ENCODE results near the gene GJD4. TPM values are rescaled to one million over a fixed set of nuclear protein-coding genes. Genes with fewer than 3 reads are reported as not detected.

The GJD4 gene
- polyA plus RNA-seq, 1 donor = 0.13 TPM

GRCh38 chr10:35579116-35579515, 26.0 kb upstream of the GJD4 start:
- DNase-seq = no peak

DNA sequence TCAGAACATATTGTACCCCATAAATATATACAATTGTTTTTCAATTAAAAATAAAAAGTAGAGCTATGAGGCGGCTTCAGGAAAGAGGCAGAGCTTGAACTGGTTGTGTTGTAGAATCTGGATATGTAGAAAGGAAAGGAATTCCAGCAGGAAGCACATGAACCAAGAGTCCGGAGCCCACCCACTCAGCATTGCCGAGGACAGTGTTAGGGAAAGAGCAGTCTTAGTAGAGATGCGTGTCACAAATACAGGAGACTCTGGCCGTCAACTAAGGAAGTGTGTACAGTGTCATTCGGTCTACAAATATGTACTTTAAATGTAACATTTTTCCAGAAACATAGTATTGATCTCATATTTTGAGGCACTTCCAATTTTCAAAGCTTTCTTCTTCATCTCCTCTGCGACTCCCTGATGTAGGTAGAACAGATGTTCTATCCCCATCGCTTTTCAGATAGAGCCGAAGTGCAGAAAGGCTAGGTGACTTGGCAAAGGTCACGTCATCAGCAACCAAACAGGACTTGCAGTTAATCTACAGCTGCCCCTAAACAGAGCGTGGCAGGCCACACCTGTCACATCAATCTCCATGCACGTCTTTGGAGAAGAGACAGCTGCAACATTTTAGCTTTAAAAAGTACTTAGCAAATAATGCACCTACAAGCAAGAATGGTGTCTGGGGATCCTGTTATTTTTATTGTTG, 25.3 kb upstream of the GJD4 start:
- no peak for DNase-seq

GRCh38 chr10:35580423-35580770, 24.7 kb upstream of the GJD4 start:
- no peak for DNase-seq

- DNase-seq = no peak
Measured at GRCh38 chr10:35581655-35582054, 23.5 kb upstream of the GJD4 start.

DNA sequence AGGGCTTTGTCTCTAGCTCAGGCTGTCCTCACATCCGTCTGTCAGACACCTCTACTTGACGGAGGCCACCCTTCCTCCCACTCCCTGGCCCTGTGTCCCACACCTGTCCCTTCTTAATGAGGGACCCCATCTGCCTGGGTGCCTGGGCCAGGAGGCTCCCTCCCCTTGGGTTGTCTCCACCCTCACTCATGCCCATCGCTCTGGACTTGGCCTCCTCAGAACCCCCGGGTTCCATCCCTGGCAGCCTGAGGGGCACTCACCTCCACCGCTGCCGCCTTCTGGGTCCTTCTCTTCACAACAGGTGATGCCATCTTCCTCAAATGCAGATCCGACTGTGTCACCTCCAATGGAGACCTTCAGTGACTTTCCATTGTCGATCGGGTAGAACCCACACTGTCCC, 20.2 kb upstream of the GJD4 start:
- DNase-seq = no peak

DNA sequence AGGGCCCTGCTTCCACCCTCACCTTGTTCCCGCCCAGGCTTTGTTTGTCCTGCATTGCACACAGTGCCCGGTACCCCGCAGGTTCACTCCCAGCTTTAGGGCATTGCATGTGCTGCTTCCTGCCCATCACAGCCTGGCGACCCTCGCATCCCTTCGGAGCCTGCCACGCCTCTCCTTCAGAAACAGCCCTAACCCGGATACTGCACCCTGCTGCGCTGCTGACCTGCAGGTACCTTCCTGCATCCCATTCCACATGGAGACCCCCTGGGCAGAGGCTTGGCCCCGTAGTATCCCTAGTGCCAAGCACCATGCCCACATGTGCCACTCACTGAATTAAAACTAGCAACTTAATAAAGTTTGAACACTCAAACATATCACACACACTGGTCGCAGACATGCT, 19.8 kb upstream of the GJD4 start:
- no peak for DNase-seq

- DNase-seq = no peak
Measured at GRCh38 chr10:35585903-35586535, 19.1 kb upstream of the GJD4 start.

DNA sequence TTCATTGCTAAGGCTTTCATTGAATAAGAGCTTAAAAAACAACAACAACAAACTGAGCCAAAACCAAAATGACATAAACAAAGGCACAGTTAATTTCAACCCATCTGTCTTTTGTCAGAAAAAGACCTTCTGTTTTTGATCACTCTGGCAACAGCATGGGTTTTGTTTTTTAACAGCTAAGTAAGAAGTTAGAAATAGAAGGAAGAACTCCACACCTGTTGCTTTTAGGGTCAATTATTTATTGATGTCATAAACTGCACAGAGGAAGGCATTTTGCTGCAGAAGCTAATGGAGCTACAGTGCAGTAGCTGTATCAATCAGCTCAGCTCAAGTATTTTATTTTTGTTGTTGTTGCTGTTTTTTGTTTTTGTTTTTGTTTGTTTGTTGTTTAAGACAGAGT, 16.3 kb upstream of the GJD4 start:
- no peak for DNase-seq

DNA sequence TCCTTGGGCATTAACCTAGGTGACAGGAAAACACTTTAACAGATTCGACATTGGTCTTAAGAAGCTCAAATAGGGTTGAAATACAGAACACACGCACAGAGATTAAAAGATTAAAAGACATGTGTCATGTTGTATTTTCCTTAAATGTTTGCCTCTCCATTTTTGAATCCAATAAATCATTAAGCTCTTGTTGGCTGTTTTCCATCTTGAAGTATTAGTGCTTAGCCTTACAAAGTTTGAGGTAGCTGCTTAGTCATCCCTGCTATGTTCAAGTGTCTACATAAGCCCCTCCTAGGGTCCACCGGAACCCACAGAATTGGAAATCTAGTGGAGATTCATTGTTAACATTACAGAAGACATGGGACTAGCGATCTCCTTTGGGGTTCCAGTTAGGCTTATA, 12.7 kb upstream of the GJD4 start:
- DNase-seq = no peak

DNA sequence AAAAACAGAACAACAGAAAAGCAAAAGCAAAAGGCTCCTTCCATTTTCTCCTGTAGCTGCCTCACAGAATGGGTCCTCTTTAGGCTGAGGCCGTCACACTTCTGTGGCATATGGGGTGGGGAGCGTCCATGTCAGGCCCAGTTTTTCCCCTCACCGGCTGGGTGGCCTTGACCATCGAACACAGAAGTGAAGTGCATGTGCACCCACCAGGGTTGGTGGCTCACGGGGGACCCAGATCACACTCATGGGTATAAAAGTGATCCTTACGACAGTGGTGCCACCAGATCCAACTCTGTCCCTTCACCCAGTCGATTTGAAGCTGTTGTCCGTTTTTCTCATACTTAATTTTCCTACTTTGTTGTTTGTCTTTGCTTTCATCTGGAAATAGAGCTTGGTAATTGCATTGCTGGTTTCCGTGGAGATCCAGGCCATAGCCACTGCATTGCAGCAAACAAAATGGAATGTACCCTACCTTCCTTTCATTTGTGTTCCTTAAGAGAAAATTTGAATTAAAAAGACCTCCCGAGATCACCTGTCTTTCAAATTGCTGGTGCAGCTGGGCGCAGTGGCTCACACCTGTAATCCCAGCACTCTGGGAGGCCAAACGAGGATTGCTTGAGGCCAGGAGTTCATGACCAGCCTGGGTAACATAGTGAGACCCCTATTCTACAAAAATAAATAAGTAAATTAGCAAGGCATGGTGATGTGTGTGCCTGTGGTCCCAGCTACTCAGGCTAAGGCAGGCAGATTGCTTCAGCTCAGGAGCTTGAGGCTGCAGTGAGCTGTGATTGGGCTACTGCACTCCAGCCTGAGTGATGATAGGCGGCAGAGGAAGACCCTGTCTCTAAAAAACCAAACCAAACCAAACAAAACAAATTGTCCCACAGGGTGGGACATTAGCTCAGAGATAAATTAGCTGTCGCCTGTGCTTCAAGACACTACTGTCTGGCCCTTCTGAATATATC, 10.7 kb upstream of the GJD4 start:
- no peak for DNase-seq

- no peak for DNase-seq
Measured at GRCh38 chr10:35595106-35595505, 10.0 kb upstream of the GJD4 start.

GRCh38 chr10:35598379-35598778, 6.8 kb upstream of the GJD4 start:
- DNase-seq = no peak

DNA sequence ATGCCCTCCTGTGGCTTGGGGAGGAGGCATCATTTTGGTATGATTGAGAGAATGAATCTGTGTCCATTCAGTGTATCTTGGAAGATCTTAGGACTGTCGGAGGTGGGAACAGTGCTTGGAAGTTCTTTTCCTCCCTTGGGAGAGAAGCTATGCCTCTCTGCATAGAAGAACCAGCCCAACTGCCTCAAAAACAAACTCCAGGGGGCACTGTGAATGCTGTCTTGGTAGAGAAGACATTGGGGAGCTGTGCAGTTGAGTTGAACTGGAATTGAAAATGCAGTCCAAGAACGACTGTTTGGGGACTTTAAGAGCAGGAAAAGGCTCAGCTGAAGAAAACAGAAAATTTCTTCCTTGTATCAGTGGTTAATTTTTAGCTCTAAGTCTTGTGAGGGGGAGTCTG, 4.9 kb upstream of the GJD4 start:
- DNase-seq = no peak

DNA sequence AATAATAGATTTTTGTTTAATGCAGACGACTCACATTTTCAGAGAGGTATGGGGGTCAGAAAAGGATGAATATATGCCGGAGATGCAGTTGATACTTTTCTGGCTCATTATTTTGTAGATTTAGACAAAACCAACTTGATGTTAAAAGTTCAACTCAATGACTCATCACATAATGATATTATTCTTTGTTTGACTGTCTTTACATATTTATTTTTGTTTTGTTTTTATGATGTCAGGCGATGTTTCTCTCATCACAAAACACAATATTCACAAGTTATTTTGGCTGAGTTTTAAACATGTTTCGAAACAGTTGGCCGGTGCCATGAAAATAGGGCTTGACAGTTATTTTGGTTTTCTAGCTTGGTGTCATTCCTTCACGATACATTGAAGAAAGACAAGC, 1.3 kb downstream of the GJD4 start:
- DNase-seq = no peak

- DNase-seq = no peak
Measured at GRCh38 chr10:35607475-35608327, 2.6 kb downstream of the GJD4 start.

DNA sequence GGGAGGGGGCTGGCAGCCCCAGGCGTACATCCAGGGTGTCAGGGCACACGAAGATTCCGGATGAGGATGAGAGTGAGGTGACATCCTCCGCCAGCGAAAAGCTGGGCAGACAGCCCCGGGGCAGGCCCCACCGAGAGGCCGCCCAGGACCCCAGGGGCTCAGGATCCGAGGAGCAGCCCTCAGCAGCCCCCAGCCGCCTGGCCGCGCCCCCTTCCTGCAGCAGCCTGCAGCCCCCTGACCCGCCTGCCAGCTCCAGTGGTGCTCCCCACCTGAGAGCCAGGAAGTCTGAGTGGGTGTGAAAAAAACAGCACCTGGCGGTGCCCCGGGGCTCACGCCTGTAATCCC, 3.2 kb downstream of the GJD4 start:
- no peak for DNase-seq

DNA sequence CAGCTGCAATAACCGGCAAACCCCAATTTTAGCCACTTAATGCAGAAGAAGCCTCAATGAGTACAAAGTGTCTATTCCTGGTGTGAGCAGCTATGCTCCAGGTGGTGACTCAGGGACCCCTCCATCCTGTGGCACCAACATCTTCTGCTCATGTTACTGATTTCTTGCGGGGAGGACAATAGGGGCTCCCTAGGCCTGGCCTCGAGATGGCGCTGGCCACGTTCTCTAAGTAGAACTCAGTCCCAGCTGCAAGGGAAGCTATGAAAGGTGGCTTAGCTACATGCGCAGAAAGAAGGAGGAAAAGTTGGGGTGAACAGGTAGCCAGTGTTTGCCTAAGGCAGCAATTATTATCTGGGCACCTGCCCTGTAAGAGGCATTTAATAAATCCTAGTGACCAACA, 6.6 kb downstream of the GJD4 start:
- DNase-seq = no peak

DNA sequence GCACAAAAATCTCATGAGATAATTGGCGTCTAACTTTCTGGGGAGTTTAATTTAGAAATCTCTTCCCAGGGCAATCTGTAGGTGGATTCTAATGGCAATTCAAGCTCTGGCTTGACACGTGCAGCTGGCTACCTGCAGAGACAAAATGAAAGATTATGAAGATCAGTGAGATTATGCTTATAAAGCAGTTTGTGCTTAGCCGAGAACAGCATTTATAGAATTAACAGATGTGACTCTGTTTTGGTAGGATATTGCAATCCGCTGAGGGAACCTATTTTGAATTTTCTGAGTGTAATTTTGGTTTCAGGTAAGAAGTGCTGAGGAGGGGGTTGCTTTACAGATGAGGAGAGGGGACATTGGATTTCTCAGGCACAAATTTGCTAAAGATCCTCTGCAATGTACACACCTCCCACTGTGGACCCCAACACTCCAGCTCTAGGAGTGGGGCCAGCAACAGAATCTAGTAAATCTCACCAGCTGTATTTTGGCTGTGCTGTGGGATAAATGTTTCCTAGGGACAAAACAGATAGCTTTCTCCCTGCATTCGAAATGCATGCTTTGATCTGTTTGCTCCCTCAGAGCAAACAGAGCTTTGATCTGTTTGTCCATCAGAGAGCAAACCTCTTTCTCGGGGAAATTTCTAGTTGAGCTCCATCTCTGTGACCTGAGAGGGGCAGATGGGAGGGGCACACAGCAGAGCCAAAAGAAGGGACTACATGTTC, 7.4 kb downstream of the GJD4 start:
- DNase-seq = no peak

- no peak for DNase-seq
Measured at GRCh38 chr10:35613107-35613440, 7.9 kb downstream of the GJD4 start.

GRCh38 chr10:35613597-35614226, 8.6 kb downstream of the GJD4 start:
- DNase-seq = no peak

DNA sequence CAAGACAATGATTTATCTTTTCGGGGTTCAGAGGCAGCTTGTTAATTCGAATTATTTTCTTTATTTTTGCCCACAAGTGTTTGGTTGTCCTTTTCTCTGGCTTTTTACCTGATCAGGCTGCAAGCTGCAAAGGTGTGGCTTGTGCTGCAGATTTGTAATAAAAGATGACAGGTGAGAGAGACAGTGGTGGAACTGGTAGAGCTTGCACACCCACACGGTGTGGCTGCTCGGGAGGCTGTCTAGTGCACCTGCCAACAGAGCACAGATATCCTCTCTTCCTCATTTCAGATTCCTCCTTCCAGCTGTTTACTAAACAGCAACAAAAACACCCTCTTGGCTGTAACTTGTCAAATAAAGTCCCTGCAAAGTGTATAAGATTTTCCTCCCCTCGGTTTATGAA, 9.2 kb downstream of the GJD4 start:
- no peak for DNase-seq
